Small intestine (tissue), 7 donors: ENCODE data around the gene RNF222. TPM values are rescaled to one million over a fixed set of nuclear protein-coding genes. Genes with fewer than 3 reads are reported as not detected.
"Not testable (repeated sequence)": the region's sequence is repeated elsewhere in the genome, so short reads cannot be mapped to it uniquely, and the experiment has no call there.

Experiments
- DNase-seq, 2 donors: peaks; one replicate each; pipeline versions ENCODE4 v3.0.0 to v3.0.0-alpha.2; 2013
- FAIRE-seq: peaks from 2 replicates; lab custom pipeline; 2012; peaks lifted over from hg19 to GRCh38; lab: Jason Lieb, UNC
- H3K27ac ChIP-seq, 3 donors: one replicate each; pipeline ENCODE4 v1.5.1; 2013; ENCODE audit warnings: low read length in 2 of 3, mild to moderate bottlenecking in 2 of 3, control low read depth in 1 of 3, inconsistent platforms in 1 of 3, low read depth in 1 of 3, moderate library complexity in 1 of 3
- H3K27me3 ChIP-seq, 3 donors: one replicate each; pipeline ENCODE4 v1.6.1; 2013; ENCODE audit warnings: low read length in 3 of 3, inconsistent platforms in 1 of 3; ENCODE audit not compliant: control insufficient read depth in 3 of 3, insufficient read depth in 3 of 3
- H3K36me3 ChIP-seq, 3 donors: one replicate each; pipeline ENCODE4 v1.6.1; 2013; ENCODE audit warnings: low read length in 3 of 3, inconsistent platforms in 1 of 3, low read depth in 1 of 3, mild to moderate bottlenecking in 1 of 3, moderate library complexity in 1 of 3; ENCODE audit not compliant: control insufficient read depth in 3 of 3, insufficient read depth in 2 of 3
- H3K4me1 ChIP-seq, 3 donors: one replicate each; pipeline ENCODE4 v1.6.1; 2013; ENCODE audit warnings: low read length in 2 of 3, inconsistent platforms in 1 of 3, low read depth in 1 of 3, mild to moderate bottlenecking in 1 of 3, moderate library complexity in 1 of 3; ENCODE audit not compliant: control insufficient read depth in 3 of 3, insufficient read depth in 2 of 3
- H3K4me3 ChIP-seq, 3 donors: one replicate each; pipeline ENCODE4 v1.5.1; 2013; ENCODE audit warnings: low read length in 3 of 3, control low read depth in 1 of 3, inconsistent platforms in 1 of 3, low read depth in 1 of 3, mild to moderate bottlenecking in 1 of 3, moderate library complexity in 1 of 3
- H3K9me3 ChIP-seq, 2 donors: one replicate each; pipeline ENCODE4 v1.6.1; 2013; ENCODE audit warnings: low read depth in 1 of 2, low read length in 1 of 2; ENCODE audit not compliant: control insufficient read depth in 2 of 2, insufficient read depth in 1 of 2
- WGBS, 3 donors: extraction: QIAGEN DNeasy Blood & Tissue Kit; methylation state at CpG; one replicate each; pipeline ENCODE4 v1.1.7; 2013; 5-methylcytosine and 5-hydroxymethylcytosine counted together
- polyA plus RNA-seq, 4 donors: library from polyadenylated mRNA; stranded (reverse) in 3 of 4; unstranded in 1 of 4; fragments of 200-250 nt in 3 of 4; fragments of 120-200 nt in 1 of 4; gene quantifications; one replicate each; pipeline versions ENCODE4 v1.2.1 to v1.2.3, GENCODE V29; 2013
- donor health status: healthy with polysubstance abuse.
- donor health status: control.
- donor health status: control.
- donor health status: Bipolar disorder and iron deficiency.
- donor health status: healthy.

RNF222 gene
- polyA plus RNA-seq, 4 donors: 0.10 TPM; not detected in 3

- FAIRE-seq (no peak), DNase-seq (peak; percentile 91)
- H3K9me3 ChIP-seq: no peaks in the 10 kb centered on the region
- H3K4me3 ChIP-seq: no peak overlapping the region
- peaks cover 0 to 5% (median 3%) of the 10 kb centered on the region in 3 donors for H3K4me1 ChIP-seq
- no peak overlapping the region for H3K27ac ChIP-seq
- H3K27me3 ChIP-seq: no peaks in the 10 kb centered on the region
- 20 to 23% (median 21%) methylated on average over 19 of the region's 19 CpGs for WGBS, 3 donors
- no peaks in the 10 kb centered on the region for H3K36me3 ChIP-seq
Observed at GRCh38 chr17:8409966-8410882, 12.6 kb upstream of the RNF222 start.

GRCh38 chr17:8408371-8408770 lies 10.7 kb upstream of the RNF222 start:
- FAIRE-seq (no peak), DNase-seq (peak in 1 of 2 donors; percentile 65)
- Histone ChIP-seq H3K9me3 (no peaks in the 10 kb centered on the region), H3K4me3 (no peak overlapping the region), H3K36me3 (no peaks in the 10 kb centered on the region), H3K27me3 (no peaks in the 10 kb centered on the region), H3K27ac (no peak overlapping the region), H3K4me1 (peaks cover 0 to 5% (median 3%) of the 10 kb centered on the region in 3 donors)
- WGBS, 3 donors: 25 to 50% (median 29%) methylated on average over 14 of the region's 14 CpGs

- FAIRE-seq: no peak
- no peaks in the 10 kb centered on the region for H3K9me3 ChIP-seq
- no peak overlapping the region for H3K27ac ChIP-seq
Observed at GRCh38 chr17:8406174-8406573, 8.5 kb upstream of the RNF222 start.

DNA sequence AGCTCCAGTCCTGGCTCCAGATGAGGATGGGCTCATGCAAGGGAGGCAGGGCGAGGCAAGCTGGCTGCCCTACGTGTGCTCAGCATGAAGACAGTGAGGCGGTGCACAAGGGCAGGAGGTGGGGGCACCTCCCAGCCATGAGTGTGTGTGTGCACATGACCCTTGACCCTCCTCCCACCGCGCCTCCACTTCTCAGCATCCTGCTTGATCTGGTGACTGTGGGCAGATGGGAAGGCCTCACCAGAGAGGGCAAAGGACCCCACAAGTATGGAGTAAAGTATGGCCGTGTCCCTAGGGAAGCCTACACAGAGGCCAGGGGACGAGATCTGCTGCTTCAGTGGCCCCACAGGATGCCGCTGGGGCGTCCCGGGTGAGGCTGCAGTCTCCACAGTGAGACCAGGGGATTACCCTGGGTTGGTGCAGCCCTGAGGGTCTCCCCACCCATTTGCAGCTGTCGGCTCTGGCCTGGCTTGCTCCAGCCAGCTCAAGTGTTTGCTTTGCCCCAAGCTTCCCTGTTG lies 7.9 kb upstream of the RNF222 start:
- no peak overlapping the region for H3K4me3 ChIP-seq
- H3K27ac ChIP-seq: no peak overlapping the region
- 74 to 81% (median 74%) methylated on average over 11 of the region's 11 CpGs for WGBS, 3 donors
- H3K27me3 ChIP-seq: no peaks in the 10 kb centered on the region
- DNase-seq: no peak
- H3K9me3 ChIP-seq: no peaks in the 10 kb centered on the region
- H3K4me1 ChIP-seq: peaks cover 0 to 5% (median 0%) of the 10 kb centered on the region in 3 donors
- FAIRE-seq: no peak
- H3K36me3 ChIP-seq: no peaks in the 10 kb centered on the region

More at GRCh38 chr17:8406174-8406573, 8.5 kb upstream of the RNF222 start:
- DNase-seq: no peak
- Histone ChIP-seq H3K4me1 (peaks cover 0 to 5% (median 3%) of the 10 kb centered on the region in 3 donors), H3K4me3 (no peak overlapping the region), H3K27me3 (no peaks in the 10 kb centered on the region), H3K36me3 (no peaks in the 10 kb centered on the region)
- WGBS, 3 donors: 56 to 82% (median 79%) methylated on average over 2 of the region's 2 CpGs

- no peak for FAIRE-seq
- Histone ChIP-seq H3K27me3 (peaks cover 0 to 6% (median 0%) of the 10 kb centered on the region in 3 donors), H3K4me1 (no peaks in the 10 kb centered on the region), H3K9me3 (no peaks in the 10 kb centered on the region), H3K4me3 (no peak overlapping the region), H3K27ac (no peak overlapping the region), H3K36me3 (no peaks in the 10 kb centered on the region)
- no peak for DNase-seq
- WGBS, 3 donors: 74 to 82% (median 81%) methylated on average over 11 of the region's 11 CpGs
Observed at GRCh38 chr17:8402921-8403536, 5.4 kb upstream of the RNF222 start.

DNA sequence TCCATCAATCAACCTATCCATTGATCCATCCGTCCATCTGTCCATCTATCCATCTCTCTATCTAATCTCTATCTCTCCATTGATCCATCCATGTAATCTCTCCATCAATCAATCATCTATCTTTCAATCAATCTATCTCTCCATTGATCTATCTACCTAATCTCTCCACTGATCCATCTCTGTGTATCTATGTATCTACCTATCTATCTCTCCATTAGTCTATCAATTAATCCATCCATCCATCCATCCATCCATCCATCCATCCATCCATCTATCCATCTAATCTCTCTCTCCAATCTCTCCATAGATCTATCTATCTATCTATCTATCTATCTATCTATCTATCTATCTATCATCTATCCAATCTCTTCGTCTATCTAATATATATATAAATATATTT lies 3.5 kb upstream of the RNF222 start:
- Histone ChIP-seq H3K9me3 (no peaks in the 10 kb centered on the region), H3K4me3 (no peak overlapping the region), H3K36me3 (no peaks in the 10 kb centered on the region), H3K4me1 (no peaks in the 10 kb centered on the region), H3K27ac (no peak overlapping the region), H3K27me3 (peaks cover 0 to 16% (median 0%) of the 10 kb centered on the region in 3 donors)
- WGBS, 3 donors: 68 to 86% (median 82%) methylated on average over 2 of the region's 2 CpGs
- FAIRE-seq: no peak
- DNase-seq: no peak

- no peak overlapping the region for H3K4me3 ChIP-seq
- H3K36me3 ChIP-seq: no peaks in the 10 kb centered on the region
- 55 to 68% (median 65%) methylated on average over 6 of the region's 6 CpGs for WGBS, 3 donors
- H3K27me3 ChIP-seq: peaks cover 0 to 24% (median 5%) of the 10 kb centered on the region in 3 donors
- FAIRE-seq (no peak), DNase-seq (no peak)
- no peak overlapping the region for H3K27ac ChIP-seq
- H3K4me1 ChIP-seq: no peaks in the 10 kb centered on the region
- no peaks in the 10 kb centered on the region for H3K9me3 ChIP-seq
Observed at GRCh38 chr17:8398980-8399379, 1.4 kb upstream of the RNF222 start.

GRCh38 chr17:8394497-8394896 lies 3.1 kb downstream of the RNF222 start:
- not testable (repeated sequence) for H3K27ac ChIP-seq, FAIRE-seq, H3K4me3 ChIP-seq, H3K36me3 ChIP-seq, H3K9me3 ChIP-seq, DNase-seq, H3K4me1 ChIP-seq
- 85 to 86% (median 85%) methylated on average over 9 of the region's 9 CpGs for WGBS, 3 donors
- H3K27me3 ChIP-seq: peaks cover 0 to 43% (median 5%) of the 10 kb centered on the region in 3 donors
